Muscle of leg (tissue), 11 donors: ENCODE measurements around the gene BATF3. TPM values are rescaled to one million over a fixed set of nuclear protein-coding genes. Genes with fewer than 3 reads are reported as not detected.
"Not testable (repeated sequence)": the region's sequence is repeated elsewhere in the genome, so short reads cannot be mapped to it uniquely, and the experiment has no call there.

Source experiments
- DNase-seq: peaks from one replicate; pipeline ENCODE4 v3.0.0; 2013
- H3K27ac ChIP-seq: one replicate; pipeline ENCODE4 v1.5.1; 2013; ENCODE audit warnings: mild to moderate bottlenecking, low read length, control low read depth
- H3K27me3 ChIP-seq: one replicate; pipeline ENCODE4 v1.6.1; 2013; ENCODE audit warnings: low read length; ENCODE audit not compliant: control insufficient read depth, insufficient read depth
- H3K36me3 ChIP-seq: one replicate; pipeline ENCODE4 v1.6.1; 2013; ENCODE audit warnings: low read length; ENCODE audit not compliant: control insufficient read depth, insufficient read depth
- H3K4me1 ChIP-seq: one replicate; pipeline ENCODE4 v1.6.1; 2013; ENCODE audit warnings: low read length; ENCODE audit not compliant: control insufficient read depth, insufficient read depth
- H3K4me3 ChIP-seq: one replicate; pipeline ENCODE4 v1.5.1; 2013; ENCODE audit warnings: low read length, control low read depth
- H3K9me3 ChIP-seq: replicated peaks from 2 replicates; pipeline ENCODE4 v1.6.1; 2013; ENCODE audit warnings: low read depth, low read length; ENCODE audit not compliant: control insufficient read depth
- WGBS: methylation state at CpG from one replicate; pipeline ENCODE4 v1.1.5; 2013; ENCODE audit warnings: missing lambda C conversion rate; ENCODE audit not compliant: insufficient coverage; 5-methylcytosine and 5-hydroxymethylcytosine counted together
- polyA plus RNA-seq, 8 donors: library from polyadenylated mRNA; unstranded; fragments of 120-200 nt; gene quantifications; one replicate each; pipeline versions ENCODE4 v1.2.1 to v1.2.3, GENCODE V29; 2013; ENCODE audit warnings: inconsistent platforms in 1 of 8, low replicate concordance in 1 of 8; ENCODE audit not compliant: insufficient read length in 8 of 8, insufficient read depth in 1 of 8
- total RNA-seq: library from RNA; stranded (reverse); fragments of 120-200 nt; gene quantifications from one replicate; pipeline ENCODE4 v1.2.4, GENCODE V29; 2013

Gene BATF3
- total and polyA plus RNA-seq, 9 donors, result 1.5 to 2.3 (median 1.8) TPM

DNA sequence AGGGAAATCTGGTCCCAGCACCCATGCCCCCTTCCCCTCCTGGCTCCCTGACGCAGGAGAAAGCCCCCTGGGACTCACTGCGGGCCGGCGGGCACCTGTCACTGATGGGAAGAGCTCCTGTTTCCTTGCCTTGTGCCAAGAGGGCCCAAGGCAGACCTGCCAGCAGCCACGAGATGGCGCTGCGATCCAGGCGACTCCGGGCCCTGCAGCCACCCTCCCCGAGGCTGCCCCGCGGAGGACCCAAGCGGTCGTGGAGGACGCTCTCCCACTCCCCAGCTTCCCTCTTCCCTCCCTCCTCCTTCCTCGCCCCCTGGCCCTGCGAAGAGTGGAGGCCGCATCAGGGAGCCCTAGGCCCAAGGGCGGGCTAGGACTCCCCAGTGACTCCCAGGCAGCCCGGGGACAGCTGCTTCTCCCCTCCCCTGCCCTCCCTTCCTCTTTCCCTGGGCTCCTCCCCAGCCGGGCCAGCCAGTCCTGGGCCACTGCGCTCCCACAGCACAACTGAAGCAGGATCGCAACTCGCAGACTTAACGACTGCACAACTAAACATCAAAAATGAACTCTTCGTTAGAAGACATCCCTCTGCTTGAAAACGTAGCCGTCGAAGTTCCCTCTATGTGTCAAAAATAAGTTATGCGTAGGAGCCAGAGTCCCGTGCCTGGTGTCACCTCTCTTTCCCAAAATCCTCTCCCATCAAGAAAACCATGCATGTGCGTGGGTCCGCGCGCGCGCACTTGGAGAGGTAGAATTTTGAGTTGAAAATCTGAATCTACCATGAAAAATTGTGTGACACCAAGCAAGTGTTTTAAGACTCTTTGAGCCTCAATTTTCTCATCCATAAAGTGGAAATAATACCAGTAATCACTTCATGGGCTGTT, 34.2 kb downstream of the BATF3 start:
- Histone ChIP-seq H3K27ac (peak overlapping the region; percentile 75), H3K36me3 (no peaks in the 10 kb centered on the region), H3K9me3 (no peaks in the 10 kb centered on the region), H3K4me1 (peaks cover 45% of the 10 kb centered on the region), H3K4me3 (peak overlapping the region; percentile 63), H3K27me3 (no peaks in the 10 kb centered on the region)
- DNase-seq, result peak; percentile 87
- WGBS, result 1% methylated on average over 22 of the region's 37 CpGs

DNA sequence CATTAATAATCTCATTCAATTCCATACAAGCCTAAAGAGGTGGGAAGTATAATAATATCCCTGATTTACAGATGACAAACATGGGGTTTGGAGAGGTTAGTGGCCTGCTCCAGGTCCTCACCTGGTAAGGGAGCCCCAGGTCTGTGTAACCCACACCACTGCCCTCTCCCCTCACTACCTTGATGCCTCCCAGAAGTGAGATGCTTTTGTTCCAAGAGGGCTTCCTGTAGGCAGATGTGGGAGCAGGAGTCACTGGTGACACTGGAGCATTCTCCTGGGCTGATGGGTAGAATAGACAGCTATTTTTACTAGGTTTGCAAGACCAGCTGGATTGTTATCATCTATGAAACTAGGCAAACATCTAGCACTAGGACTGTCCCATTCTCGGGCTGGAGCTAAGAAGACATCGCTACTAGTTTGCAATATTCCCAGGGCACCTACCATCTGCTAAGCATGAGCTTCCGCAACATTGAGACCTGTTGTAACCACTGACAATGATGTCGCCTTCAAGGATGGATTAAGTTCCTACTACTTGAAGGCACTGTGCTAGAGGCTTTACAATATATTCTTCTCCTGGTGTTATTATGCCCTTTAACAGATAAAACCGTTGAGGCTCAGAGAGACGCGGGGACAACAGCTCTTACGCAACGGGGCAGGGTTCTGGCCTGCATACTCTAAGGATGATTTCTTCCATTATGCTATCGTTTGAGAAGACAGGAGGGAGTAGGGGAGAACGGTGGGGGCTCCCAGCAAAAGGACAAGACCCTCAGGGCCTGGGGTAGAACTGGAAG, 35.0 kb downstream of the BATF3 start:
- 74% methylated on average over 8 of the region's 11 CpGs for WGBS
- no peak for DNase-seq
- H3K27me3 ChIP-seq, result no peaks in the 10 kb centered on the region
- H3K4me1 ChIP-seq, result peaks cover 41% of the 10 kb centered on the region
- H3K27ac ChIP-seq, result no peak overlapping the region
- no peaks in the 10 kb centered on the region for H3K9me3 ChIP-seq
- no peaks in the 10 kb centered on the region for H3K36me3 ChIP-seq
- H3K4me3 ChIP-seq, result no peak overlapping the region

DNA sequence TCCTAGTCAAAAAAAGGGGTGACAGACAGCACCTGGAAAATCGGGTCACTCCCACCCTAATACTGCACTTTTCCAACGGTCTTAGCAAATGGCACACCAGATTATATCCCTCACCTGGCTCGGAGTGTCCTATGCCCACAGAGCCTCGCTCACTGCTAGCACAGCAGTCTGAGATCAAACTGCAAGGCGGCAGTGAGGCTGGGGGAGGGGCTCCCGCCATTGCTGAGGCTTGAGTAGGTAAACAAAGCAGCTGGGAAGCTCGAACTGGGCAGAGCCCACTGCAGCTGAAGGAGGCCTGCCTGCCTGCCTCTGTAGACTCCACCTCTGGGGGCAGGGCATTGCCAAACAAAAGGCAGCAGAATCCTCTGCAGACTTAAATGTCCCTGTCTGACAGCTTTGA, 41.4 kb downstream of the BATF3 start:
- 80% methylated on average over 2 of the region's 7 CpGs for WGBS
- not testable (repeated sequence) for DNase-seq, H3K36me3 ChIP-seq

DNA sequence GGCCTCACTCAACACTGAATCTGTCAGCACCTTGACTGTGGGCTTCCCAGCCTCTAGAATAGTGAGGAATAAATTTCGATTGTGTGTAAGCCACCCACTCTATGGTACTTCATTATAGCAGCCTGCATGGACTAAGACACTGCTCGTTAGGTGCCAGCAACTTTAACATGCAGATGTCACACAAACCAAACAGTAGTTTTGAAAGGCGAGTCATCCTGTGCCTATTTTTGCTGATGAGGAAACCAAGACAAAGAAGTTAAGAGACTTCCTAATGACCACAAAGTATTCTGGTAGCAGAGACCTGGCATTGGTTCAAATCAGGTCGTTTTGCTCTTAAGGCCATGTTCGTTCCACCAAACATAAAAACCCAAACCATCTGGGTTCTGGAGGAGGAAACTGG, 42.9 kb downstream of the BATF3 start:
- no peak overlapping the region for H3K27ac ChIP-seq
- no peaks in the 10 kb centered on the region for H3K36me3 ChIP-seq
- no peaks in the 10 kb centered on the region for H3K4me1 ChIP-seq
- 92% methylated on average over 2 of the region's 5 CpGs for WGBS
- no peaks in the 10 kb centered on the region for H3K27me3 ChIP-seq
- H3K4me3 ChIP-seq, result no peak overlapping the region
- no peaks in the 10 kb centered on the region for H3K9me3 ChIP-seq
- no peak for DNase-seq

More for the DNA sequence above, 41.4 kb downstream of the BATF3 start:
- H3K4me3 ChIP-seq, H3K4me1 ChIP-seq, H3K27me3 ChIP-seq, H3K9me3 ChIP-seq, H3K27ac ChIP-seq: not testable (repeated sequence)

DNA sequence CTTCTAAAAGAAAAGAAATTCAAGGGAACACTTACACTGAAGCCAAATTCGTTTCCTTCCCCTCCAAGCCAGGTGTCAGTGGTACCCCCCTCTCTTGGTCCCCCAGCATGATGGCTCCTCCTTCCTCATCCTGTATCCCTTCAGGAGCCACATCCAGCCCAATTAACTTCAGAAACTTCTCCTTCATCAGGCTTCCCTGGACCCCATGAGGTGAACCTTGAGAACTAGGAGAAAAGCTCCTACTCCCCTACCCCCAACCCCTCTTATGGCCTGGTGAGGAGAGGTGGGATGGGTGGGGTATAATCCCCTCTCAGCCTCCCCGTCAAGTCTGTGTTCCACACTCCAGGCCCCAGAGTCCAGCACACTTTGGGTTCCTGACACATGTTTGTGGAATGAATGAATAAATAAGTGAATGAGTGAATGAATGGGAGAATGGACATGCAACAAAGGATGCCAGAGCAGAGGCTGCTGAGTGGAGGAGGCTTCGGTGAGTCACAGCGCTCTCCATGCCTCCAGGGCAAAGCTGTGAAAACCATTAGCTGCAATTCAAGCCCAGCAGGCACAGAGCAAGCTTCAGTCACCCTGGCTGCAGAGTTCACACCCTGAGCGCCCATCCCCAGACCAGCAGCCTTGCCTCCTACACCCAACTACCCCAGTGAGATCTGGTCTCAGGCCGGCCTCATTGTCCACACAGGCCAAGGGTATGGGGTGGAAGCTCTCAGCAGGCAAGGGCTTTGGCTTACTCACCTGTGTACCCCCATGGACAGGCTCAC, 43.8 kb downstream of the BATF3 start:
- Histone ChIP-seq H3K4me1 (no peaks in the 10 kb centered on the region), H3K36me3 (no peaks in the 10 kb centered on the region), H3K27me3 (no peaks in the 10 kb centered on the region), H3K27ac (no peak overlapping the region), H3K4me3 (no peak overlapping the region), H3K9me3 (no peaks in the 10 kb centered on the region)
- DNase-seq, result no peak
- 53% methylated on average over 3 of the region's 6 CpGs for WGBS

DNA sequence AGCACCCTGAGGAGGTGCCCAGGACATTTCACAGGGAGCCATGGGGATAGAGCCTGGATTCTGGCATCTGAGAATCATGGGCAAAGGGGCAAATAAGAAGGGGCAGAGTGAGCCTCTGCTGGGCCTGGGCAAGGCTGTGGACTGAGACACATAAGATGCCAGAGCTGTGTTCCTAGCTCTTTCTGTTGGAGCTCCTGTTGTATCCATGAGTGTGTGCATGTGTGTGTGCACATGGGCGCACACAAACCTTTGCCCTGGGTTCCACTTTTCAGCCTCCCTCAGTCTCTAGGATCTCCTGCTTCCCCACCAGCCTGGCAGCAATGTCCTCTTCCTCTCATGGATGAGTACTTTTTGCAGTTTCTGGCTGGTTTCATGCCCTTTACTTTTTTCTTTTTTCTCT, 47.0 kb downstream of the BATF3 start:
- H3K27ac ChIP-seq, result no peak overlapping the region
- no peak for DNase-seq
- H3K9me3 ChIP-seq, result no peaks in the 10 kb centered on the region
- H3K4me3 ChIP-seq, result no peak overlapping the region
- H3K36me3 ChIP-seq, result no peaks in the 10 kb centered on the region
- no CpG with 5 or more reads among the region's 1 CpG for WGBS
- H3K27me3 ChIP-seq, result no peaks in the 10 kb centered on the region
- H3K4me1 ChIP-seq, result no peaks in the 10 kb centered on the region

DNA sequence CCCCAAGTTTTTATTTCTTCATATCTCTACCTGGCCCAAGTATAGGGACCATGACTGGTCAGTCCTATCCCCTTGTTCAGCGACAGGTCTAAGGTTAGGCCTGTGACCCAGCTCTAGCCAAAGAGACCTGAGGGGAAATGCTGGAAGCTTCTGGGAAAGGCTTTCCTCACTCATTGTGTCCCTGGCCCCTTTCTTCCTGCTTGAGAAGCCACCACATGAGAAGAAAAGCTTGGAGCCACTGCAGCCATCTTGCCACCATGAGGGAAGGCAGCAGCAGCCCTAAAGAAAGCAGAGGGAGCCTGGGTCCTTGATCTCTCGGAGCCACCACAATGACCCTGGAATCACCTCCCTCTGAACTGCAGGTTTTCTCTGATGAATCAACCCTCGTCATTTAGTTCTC, 47.7 kb downstream of the BATF3 start:
- WGBS, result 100% methylated on average over 1 of the region's 3 CpGs
- no peaks in the 10 kb centered on the region for H3K27me3 ChIP-seq
- H3K27ac ChIP-seq, result no peak overlapping the region
- no peak overlapping the region for H3K4me3 ChIP-seq
- H3K36me3 ChIP-seq, result no peaks in the 10 kb centered on the region
- DNase-seq, result no peak
- H3K4me1 ChIP-seq, result no peaks in the 10 kb centered on the region
- H3K9me3 ChIP-seq, result no peaks in the 10 kb centered on the region

DNA sequence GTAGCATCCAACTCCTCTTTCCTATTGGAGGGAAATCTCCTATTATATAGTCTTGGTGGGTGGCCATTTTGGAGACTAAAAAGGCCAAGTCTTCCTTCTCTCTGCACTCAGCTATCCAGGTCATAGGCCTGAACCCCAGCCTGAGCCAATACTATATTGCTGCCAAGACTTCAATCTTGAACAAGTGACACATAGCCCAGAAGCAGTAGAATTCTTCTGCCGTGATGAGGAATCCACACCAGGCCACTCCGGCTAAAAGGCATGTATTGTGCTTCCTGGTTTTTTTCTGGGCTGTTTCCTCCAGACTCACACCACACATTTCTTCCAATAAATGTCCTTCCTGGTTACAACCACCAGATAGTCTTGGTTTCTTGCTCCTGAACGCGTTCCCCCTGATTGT, 48.1 kb downstream of the BATF3 start:
- peak; percentile 58 for DNase-seq
- no peaks in the 10 kb centered on the region for H3K36me3 ChIP-seq
- no peak overlapping the region for H3K27ac ChIP-seq
- H3K4me1 ChIP-seq, result no peaks in the 10 kb centered on the region
- H3K27me3 ChIP-seq, result no peaks in the 10 kb centered on the region
- 70% methylated on average over 4 of the region's 4 CpGs for WGBS
- no peaks in the 10 kb centered on the region for H3K9me3 ChIP-seq
- no peak overlapping the region for H3K4me3 ChIP-seq

DNA sequence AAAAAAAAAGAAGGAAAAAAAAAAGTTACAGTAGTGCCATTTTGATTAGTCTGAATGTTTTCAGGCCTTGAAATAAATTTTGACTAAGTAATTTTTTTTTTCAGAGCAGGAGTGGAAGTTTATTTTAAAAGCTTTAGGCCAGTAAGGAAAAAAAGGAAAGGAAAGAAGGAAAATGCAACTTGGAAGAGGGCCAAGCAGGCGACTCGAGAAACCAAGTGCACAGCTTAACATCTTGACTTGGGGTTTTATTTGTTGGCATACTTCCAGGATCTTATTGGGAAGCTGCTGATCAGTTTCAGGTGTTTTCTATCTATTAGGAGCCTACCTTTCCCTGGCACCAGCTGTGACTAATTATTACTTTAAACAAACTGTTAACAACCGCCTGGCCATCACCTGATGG, 49.4 kb downstream of the BATF3 start:
- Histone ChIP-seq H3K9me3 (no peaks in the 10 kb centered on the region), H3K27ac (no peak overlapping the region), H3K4me3 (no peak overlapping the region), H3K27me3 (no peaks in the 10 kb centered on the region), H3K4me1 (no peaks in the 10 kb centered on the region), H3K36me3 (no peaks in the 10 kb centered on the region)
- 15% methylated on average over 2 of the region's 3 CpGs for WGBS
- DNase-seq, result peak; percentile 46

DNA sequence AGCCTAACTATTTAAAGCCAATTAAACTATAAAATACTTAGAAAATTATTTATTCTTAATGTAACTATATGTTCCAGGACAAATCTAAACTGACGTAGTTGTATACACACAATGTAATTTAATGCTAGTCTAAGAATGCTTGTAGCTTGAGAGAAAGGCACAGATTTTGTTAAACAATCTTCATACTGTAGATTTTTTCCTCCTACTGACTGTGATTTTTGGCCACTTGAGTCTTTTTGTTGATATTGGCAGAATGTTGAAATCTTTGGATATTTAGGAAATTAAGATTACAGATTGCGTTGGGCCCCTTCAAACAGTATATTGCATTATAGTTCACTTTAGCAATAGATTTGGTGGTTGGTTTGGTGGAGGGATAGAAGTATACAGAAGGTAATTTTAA, 50.6 kb downstream of the BATF3 start:
- Histone ChIP-seq H3K36me3 (no peaks in the 10 kb centered on the region), H3K27me3 (no peaks in the 10 kb centered on the region), H3K9me3 (no peaks in the 10 kb centered on the region), H3K4me3 (no peak overlapping the region), H3K4me1 (peaks cover 6% of the 10 kb centered on the region), H3K27ac (no peak overlapping the region)
- DNase-seq, result no peak
- WGBS, result no CpG with 5 or more reads among the region's 2 CpGs
